ENCODE measurements around the gene FSIP1. TPM values are rescaled to one million over a fixed set of nuclear protein-coding genes. Genes with fewer than 3 reads are reported as not detected.

The FSIP1 gene
- total RNA-seq, 1 donor from 2014 or later = 0.71 TPM

- DNase-seq (ENCODE audit: low read depth) = no peak
- Histone ChIP-seq H3K36me3 (ENCODE audit: control insufficient read depth, insufficient read depth, low read length) (peaks cover 18% of the 10 kb centered on the region), H3K27me3 (ENCODE audit: control insufficient read depth, insufficient read depth, low read length) (no peaks in the 10 kb centered on the region), H3K4me3 (ENCODE audit: low read depth, low read length) (no peak overlapping the region)
- TF ChIP-seq CTCF (IDR thresholded peaks at IDR 0.05; ENCODE audit: insufficient read depth, low read length, poor library complexity, severe bottlenecking) = no peak
Measured at GRCh38 chr15:39592500-39592899, 190.1 kb downstream of the FSIP1 start.

- H3K4me3 ChIP-seq (ENCODE audit: low read depth, low read length) = no peak overlapping the region
- no peak for TF ChIP-seq CTCF (IDR thresholded peaks at IDR 0.05; ENCODE audit: insufficient read depth, low read length, poor library complexity, severe bottlenecking)
- H3K36me3 ChIP-seq (ENCODE audit: control insufficient read depth, insufficient read depth, low read length) = peaks cover 18% of the 10 kb centered on the region
- H3K27me3 ChIP-seq (ENCODE audit: control insufficient read depth, insufficient read depth, low read length) = no peaks in the 10 kb centered on the region
- DNase-seq (ENCODE audit: low read depth) = no peak
Measured at GRCh38 chr15:39591896-39592315, 190.7 kb downstream of the FSIP1 start.

- Histone ChIP-seq H3K4me3 (ENCODE audit: low read depth, low read length) (no peak overlapping the region), H3K27me3 (ENCODE audit: control insufficient read depth, insufficient read depth, low read length) (no peaks in the 10 kb centered on the region), H3K36me3 (ENCODE audit: control insufficient read depth, insufficient read depth, low read length) (peaks cover 18% of the 10 kb centered on the region)
- TF ChIP-seq CTCF (IDR thresholded peaks at IDR 0.05; ENCODE audit: insufficient read depth, low read length, poor library complexity, severe bottlenecking) = no peak
- DNase-seq (ENCODE audit: low read depth) = no peak
Measured at GRCh38 chr15:39591141-39591895, 191.3 kb downstream of the FSIP1 start.

- Histone ChIP-seq H3K4me3 (ENCODE audit: low read depth, low read length) (no peak overlapping the region), H3K27me3 (ENCODE audit: control insufficient read depth, insufficient read depth, low read length) (no peaks in the 10 kb centered on the region), H3K36me3 (ENCODE audit: control insufficient read depth, insufficient read depth, low read length) (peaks cover 14% of the 10 kb centered on the region)
- DNase-seq (ENCODE audit: low read depth) = no peak
- TF ChIP-seq CTCF (IDR thresholded peaks at IDR 0.05; ENCODE audit: insufficient read depth, low read length, poor library complexity, severe bottlenecking) = no peak
Measured at GRCh38 chr15:39589815-39590644, 192.6 kb downstream of the FSIP1 start.

- Histone ChIP-seq H3K4me3 (ENCODE audit: low read depth, low read length) (no peak overlapping the region), H3K36me3 (ENCODE audit: control insufficient read depth, insufficient read depth, low read length) (peaks cover 13% of the 10 kb centered on the region), H3K27me3 (ENCODE audit: control insufficient read depth, insufficient read depth, low read length) (no peaks in the 10 kb centered on the region)
- no peak for DNase-seq (ENCODE audit: low read depth)
- no peak for TF ChIP-seq CTCF (IDR thresholded peaks at IDR 0.05; ENCODE audit: insufficient read depth, low read length, poor library complexity, severe bottlenecking)
Measured at GRCh38 chr15:39589193-39589814, 193.3 kb downstream of the FSIP1 start.

Measured in kidney epithelial cell (primary cell).